ENCODE results near the gene SMPD4.
"Not testable (repeated sequence)": the region's sequence is repeated elsewhere in the genome, so short reads cannot be mapped to it uniquely, and the experiment has no call there.

Gene SMPD4

DNA sequence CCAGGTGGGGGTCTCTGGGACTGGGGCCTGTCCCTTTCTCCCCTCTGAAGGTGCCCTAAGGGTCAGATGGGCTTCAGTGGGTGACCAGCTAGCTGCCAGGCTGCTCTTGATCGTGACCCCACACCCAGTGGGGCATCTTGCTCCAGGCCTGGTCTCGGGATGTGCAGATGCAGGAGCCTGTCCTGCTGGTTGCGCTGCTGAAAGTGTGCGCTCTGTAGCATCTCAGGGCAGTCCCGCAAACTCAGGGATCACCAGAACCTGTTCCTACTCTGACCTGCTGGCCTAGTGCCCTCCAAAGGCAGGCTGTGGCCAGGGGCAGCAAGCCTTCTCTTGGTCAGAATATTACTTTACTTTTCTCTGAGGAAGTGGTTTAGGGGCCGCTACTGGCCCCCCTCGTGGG lies 40.9 kb downstream of the SMPD4 start:
- not testable (repeated sequence) for DNase-seq

DNA sequence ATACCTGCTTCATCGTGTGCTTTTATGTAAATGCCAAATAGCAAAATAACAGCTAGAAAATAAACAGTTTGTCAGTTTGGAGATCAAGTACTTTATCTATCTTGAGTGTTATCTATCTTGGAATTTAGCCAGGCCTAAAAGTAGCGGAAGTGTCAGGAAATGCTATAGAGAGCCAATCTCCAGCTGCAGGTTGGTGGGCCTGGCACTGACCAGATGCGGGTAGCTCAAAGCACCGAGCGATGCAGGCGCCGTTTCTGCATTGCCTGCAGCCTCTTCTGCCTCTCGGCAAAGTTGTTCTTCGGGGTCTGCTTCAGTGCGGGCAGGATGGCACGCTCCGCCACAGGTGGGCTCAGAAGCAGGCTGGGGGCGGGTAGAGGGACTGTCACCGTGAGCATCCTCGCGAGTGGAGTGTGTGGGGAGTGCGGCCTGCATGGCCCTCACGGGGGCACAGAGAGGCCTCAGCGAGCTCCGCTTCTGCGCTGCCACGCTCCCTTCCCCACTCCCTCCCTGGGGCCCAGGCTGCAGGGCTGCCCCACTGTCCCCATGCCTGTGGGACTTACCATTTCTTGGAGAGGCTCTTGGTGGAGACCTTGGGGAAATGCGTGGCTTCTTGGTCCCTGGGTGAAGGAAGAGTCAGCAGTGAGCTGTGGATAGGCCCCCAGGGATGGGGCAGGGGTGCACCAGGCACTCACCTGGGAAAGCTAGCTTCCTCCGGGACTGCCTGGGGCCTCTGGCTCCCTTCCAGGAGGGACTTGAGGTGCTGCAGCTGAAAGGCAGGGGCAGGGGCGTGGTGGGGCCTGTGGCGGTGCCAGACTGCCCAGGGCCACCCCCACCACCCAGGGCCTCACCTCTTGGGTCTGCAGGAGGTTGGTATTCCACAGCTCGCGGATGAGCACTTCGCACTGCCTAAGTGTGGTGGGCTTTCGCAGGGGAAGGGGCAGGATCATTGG lies 41.8 kb downstream of the SMPD4 start:
- DNase-seq = not testable (repeated sequence)

DNA sequence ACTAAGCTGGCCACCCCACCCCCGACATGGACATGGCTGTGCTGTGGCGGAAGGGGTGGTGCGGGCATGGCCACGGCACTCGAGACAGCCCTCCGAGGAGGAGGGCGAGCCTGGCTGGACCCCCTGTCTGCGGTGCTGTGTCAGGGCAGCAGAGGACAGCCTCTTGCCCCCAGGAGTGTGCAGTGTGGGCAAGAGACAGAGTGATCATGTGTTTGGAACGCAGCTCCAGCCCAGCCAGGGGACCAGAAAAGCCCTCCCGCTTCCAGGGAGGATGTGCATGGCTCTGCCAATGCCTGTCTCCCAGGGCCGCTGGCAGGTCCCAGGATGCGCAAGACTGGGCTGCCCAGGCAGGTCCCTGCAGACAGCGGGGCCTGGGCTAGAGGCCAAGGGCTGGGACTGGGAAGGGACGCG lies 42.6 kb downstream of the SMPD4 start:
- not testable (repeated sequence) for DNase-seq

DNA sequence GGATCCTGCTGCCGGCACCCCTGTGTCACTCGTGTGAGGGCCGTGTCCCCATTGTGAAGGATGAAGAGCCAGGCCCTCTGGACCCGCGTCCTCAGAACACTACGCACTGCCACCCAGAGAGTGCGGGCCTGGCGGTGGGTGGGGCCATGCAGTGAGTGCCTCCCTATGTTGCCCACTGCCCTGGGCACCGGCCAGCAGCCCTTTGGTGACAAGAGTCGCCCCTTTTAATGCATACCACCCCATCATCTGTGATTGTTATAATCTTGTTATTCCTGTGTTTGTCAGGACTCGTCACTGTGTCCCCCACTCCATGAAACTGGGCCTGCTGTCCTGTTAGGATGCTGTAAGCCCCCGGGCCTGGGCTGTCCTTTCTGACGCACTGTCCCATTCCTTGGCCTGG lies 43.1 kb downstream of the SMPD4 start:
- not testable (repeated sequence) for DNase-seq

DNA sequence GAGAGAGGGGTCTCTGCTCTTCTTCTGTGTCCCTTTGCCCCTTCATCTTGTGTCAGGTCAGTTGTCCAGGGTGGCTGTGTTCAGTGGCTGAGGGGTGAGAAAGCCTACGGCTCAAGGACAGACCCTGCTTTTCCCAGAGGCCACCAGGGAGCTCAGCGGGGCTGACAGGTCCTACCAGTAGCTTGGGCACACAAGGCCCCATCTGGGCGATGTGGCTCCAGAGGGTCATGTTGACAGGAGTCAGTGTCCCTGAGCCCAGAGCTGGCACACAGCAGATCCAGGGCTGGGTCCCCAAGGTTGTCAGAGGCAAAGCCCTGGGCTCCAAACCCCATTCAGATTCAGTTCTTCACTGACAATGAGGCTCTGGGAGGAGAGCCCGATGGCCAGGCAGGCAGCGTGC lies 44.3 kb downstream of the SMPD4 start:
- DNase-seq = not testable (repeated sequence)

DNA sequence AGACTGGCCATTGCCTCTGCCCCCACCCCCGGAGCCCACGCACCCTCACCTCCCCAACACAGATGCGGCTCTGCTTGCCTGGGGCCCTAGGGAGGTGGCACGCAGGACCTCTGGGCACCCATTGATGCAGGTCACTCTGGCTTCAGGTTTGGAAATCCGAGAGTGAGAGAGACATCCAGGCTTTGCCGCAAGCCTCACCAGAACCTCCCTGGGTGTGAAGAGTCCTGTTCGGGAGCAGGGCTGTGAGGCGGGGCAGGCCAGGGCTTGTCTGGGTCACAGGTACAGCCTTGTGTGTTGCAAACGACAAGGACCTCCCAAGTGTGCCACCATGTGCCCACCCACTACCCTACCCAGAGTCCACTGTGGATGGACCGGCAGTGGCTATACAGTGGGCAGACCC lies 44.9 kb downstream of the SMPD4 start:
- DNase-seq = not testable (repeated sequence)

DNA sequence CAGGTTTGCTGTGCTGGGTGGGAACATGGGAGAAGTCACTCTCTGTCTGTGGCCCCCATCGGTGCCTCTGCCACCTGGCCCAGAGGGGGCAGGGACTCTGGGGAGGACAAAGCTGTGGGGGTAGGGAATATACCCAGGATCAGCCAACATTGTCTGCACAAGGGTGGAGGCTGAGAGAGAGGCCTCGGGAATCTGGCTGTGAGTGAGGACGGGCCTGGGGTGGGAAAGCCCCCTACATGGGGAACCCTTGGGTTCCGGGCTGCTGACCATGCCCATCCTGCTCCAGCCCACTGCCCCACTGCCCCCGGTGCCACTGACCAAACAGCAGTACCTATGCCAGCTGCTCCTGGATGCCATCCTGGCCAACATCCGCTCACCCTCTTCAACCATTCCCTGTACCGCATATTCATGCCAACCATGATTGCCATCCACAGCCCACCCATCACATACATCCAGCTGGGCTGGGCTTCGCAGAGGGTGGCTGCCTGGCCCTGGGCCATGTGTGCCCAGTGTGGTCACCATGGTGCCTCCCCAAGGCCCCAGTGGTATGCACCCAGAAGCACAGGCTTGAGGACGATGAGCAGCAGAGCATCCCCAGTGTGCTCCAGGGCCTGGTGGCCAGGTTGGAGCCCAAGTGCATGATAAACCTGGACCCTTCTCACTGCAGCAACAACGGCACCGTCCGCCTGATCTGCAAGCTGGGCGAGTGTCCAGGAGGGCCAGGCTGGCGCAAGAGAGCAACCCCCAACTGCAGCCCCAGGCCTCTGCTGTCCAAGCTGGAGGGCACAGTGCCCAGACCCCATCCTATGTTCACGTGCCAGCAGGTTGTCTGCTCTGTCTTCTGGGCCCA lies 45.5 kb downstream of the SMPD4 start:
- no peak for DNase-seq

DNA sequence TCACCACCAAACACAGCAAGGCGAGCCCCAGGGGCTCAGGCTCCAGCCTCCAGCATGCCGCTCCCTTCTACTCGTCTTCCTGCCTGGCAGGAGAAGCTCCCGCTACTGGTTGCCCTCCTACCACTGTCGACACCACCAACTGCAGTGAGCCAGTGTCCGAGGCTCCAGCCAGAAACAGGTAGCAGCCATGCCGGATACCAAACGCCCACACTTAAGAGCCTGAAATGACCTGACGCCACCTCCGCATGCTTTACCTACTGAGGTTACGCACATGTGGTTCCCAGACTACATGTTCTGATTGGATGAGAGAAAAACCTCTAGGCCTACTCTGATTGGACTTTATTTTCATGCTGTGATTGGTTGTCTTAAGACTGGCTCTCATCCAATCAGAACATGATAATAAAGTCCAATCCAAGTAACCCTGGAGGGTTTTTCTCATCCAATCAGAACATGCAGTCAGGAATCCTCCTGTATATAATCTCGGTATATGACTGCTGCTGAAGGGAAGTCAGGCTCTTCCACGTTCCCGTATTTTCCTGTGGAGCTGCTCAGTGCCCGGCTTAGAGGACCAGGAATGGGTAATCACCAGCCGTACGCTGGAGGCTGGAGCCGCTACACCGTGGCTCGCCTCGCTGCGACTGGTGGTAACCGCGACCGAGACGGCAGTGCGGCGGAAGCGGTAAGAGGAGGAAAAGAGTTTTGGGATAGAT lies 52.1 kb downstream of the SMPD4 start, which contains the start of gene POTEF:
Gene POTEF (minus strand): TSS at position 103 of the 710 bp plus-strand sequence. CDS start 8,707 bp downstream, outside the sequence.
- DNase-seq = not testable (repeated sequence)

DNA sequence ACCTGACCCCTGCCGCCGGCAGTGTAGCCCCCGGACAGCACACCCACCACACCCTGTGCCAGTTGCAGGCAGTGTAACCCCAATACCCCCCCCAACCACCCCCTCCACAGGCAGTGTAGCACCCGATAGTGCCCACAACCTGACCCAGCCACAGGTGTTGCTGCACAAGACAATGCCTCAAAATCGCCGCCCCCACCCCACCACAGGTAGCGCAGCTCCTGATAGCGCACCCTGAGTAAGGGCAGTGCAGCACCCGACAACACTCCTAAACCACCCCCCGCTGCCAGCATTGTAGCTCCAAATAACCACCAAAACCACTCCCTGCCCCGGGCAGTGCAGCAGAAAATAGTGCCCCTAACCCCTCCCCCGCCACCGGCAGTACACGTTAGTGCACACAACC lies 52.9 kb downstream of the SMPD4 start:
- DNase-seq = not testable (repeated sequence)

DNA sequence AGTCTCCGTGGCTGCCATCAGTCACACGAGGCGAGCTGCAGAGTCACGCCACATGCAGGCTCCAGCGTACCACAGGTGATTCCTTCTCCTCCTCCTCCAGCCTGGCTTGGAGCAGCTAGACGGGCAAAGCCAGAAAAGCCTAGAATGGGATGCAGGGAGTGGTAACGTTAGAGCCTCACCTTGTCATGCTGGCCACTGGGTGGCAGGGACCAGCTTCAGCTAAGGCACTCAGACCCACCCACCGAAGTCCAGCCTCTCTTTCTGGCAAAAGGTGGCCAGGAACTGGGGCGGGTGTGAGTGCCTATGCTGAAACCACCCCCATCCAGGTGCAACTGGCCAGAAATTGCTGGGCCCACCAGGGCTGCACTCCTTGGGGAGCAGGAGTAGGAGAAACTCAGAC lies 53.7 kb downstream of the SMPD4 start:
- DNase-seq = not testable (repeated sequence)

DNA sequence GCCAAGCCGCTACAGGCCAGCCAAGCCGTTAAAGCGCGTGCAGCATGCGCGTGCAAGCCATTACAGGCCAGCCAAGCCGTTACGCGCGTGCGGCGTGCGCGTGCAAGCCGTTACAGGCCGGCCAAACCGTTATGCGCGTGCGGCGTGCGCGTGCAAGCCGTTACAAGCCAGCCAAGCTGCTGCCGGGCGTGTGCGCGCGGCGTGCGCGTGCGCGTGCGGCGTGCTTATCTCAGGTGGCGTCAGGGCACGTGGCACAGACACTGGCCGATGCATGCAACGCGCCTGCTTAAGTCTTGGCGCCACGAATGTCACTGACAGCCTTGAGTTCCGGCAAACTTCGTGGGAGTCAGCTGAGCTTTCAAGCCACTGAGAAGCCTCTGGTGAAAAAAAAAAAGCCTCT lies 60.5 kb downstream of the SMPD4 start:
- not testable (repeated sequence) for DNase-seq

DNA sequence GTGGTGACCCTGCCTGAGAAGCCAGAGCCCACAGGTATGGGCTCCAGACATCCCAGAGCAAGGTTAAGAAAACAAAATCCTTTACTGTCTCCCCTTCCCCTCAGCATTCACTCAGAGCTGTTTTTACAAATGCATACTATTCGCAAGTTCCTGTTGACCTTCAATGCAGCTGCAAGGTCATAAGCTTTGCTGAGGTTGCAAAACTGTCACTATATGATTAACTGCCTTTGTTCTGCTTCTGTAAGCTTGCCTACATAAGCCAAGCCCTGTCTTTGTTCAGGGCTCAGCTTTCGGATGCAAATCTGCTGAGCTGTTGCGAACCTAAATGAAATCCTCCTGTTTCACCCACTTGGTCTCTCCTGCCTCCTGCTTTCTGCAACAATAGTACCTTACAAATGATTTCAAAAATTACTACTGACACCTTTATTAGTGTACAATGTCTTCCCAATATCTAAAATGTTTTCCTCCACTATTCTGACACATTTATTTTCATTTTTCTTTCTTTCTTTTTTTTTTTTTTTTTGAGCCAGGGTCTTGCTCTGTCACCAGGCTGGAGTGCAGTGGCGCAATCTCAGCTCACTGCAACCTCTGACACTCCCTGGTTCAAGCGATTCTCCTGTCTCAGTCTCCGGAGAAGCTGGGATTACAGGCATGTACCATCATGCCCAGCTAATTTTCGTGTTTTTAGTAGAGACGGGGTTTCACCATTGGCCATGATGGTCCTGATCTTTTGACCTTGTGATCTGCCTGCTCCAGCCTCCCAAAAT lies 78.6 kb downstream of the SMPD4 start:
- DNase-seq = not testable (repeated sequence)
